Mesothelial cell of epicardium (in vitro differentiated cells): ENCODE results near the gene EEF1B2. TPM values are rescaled to one million over a fixed set of nuclear protein-coding genes. Genes with fewer than 3 reads are reported as not detected.

Source experiments
- DNase-seq, 2 experiments: peaks; one replicate each; pipeline ENCODE4 v3.0.0; 2021; ENCODE audit warnings: low spot score in 2 of 2; ENCODE audit not compliant: unreplicated experiment in 2 of 2
- H3K27ac Mint-ChIP-seq: 2 replicates; pipeline ENCODE4 v1.8.0; 2021; ENCODE audit warnings: mixed read lengths
- H3K27me3 Mint-ChIP-seq: 2 replicates; pipeline ENCODE4 v1.8.0; 2021; ENCODE audit warnings: low read depth, mixed read lengths
- H3K36me3 Mint-ChIP-seq: 2 replicates; pipeline ENCODE4 v1.8.0; 2021; ENCODE audit warnings: mixed read lengths
- H3K4me1 Mint-ChIP-seq: 2 replicates; pipeline ENCODE4 v1.8.0; 2021; ENCODE audit warnings: mixed read lengths
- H3K4me3 Mint-ChIP-seq: 2 replicates; pipeline ENCODE4 v1.8.0; 2021; ENCODE audit warnings: mild to moderate bottlenecking, moderate library complexity, mixed read lengths
- H3K9me3 Mint-ChIP-seq: 2 replicates; pipeline ENCODE4 v1.8.0; 2021; ENCODE audit warnings: mixed read lengths
- total RNA-seq: library from RNA; stranded (reverse); gene quantifications from 3 replicates; pipeline ENCODE4 v1.2.1, GENCODE V29; 2021
- TF ChIP-seq, protein P1 (sequence below): fragments of 200-600 bp; sonication (generic); IDR thresholded peaks from one replicate; pipeline ENCODE4 v1.5.0; 2021; ENCODE audit warnings: antibody characterized with exemption; ENCODE audit not compliant: unreplicated experiment

Gene EEF1B2
- total RNA-seq, 1 donor from 2014 or later = 483 TPM

DNA sequence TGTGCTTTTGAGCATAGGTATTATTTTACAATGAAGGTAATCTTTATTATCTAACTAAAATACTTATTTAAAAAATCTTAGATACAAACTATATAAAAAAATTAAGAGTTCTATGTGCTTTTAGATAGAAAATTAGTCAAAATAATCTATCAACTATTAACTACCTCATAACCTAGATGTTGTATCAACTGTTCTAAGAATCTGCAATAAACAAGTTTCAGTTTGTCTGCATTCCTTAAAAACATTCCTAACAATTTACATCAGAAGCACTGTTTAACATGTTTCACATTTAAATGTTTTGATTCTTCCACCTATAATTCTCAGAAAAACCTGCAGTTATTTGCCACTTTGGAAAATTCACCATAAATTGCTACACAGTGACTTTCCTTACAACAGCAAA lies 33.8 kb upstream of the EEF1B2 start:
- Mint-ChIP-seq H3K27me3 (no peaks in the 10 kb centered on the region), H3K4me3 (no peak overlapping the region), H3K9me3 (peaks cover 4% of the 10 kb centered on the region), H3K27ac (no peak overlapping the region), H3K36me3 (peaks cover 41% of the 10 kb centered on the region), H3K4me1 (no peaks in the 10 kb centered on the region)
- DNase-seq = no peak
- TF ChIP-seq, protein P1, sequence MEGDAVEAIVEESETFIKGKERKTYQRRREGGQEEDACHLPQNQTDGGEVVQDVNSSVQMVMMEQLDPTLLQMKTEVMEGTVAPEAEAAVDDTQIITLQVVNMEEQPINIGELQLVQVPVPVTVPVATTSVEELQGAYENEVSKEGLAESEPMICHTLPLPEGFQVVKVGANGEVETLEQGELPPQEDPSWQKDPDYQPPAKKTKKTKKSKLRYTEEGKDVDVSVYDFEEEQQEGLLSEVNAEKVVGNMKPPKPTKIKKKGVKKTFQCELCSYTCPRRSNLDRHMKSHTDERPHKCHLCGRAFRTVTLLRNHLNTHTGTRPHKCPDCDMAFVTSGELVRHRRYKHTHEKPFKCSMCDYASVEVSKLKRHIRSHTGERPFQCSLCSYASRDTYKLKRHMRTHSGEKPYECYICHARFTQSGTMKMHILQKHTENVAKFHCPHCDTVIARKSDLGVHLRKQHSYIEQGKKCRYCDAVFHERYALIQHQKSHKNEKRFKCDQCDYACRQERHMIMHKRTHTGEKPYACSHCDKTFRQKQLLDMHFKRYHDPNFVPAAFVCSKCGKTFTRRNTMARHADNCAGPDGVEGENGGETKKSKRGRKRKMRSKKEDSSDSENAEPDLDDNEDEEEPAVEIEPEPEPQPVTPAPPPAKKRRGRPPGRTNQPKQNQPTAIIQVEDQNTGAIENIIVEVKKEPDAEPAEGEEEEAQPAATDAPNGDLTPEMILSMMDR = no peak

DNA sequence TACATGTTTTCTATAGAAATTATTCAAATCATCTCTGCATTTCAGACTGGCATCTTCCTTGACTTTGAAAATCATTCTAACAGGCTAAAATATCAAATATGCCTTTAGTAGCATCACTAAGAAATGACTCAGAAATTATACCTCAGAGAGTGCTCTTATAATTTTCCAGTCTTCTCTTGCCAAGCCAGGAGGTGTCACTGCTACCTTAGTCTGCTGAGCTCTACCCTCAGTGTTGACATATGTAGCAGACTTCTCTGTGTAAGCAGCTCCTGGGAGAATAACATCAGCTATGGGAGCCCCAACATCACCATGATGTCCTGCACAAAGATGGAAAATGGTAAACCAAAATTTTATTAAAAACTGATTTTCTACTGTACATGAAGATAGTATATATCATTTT lies 32.0 kb upstream of the EEF1B2 start:
- H3K27me3 Mint-ChIP-seq = no peaks in the 10 kb centered on the region
- no peak overlapping the region for H3K4me3 Mint-ChIP-seq
- H3K9me3 Mint-ChIP-seq = no peaks in the 10 kb centered on the region
- DNase-seq = no peak
- no peak overlapping the region for H3K27ac Mint-ChIP-seq
- H3K4me1 Mint-ChIP-seq = no peaks in the 10 kb centered on the region
- peaks cover 29% of the 10 kb centered on the region for H3K36me3 Mint-ChIP-seq
- TF ChIP-seq, protein P1 = no peak

DNA sequence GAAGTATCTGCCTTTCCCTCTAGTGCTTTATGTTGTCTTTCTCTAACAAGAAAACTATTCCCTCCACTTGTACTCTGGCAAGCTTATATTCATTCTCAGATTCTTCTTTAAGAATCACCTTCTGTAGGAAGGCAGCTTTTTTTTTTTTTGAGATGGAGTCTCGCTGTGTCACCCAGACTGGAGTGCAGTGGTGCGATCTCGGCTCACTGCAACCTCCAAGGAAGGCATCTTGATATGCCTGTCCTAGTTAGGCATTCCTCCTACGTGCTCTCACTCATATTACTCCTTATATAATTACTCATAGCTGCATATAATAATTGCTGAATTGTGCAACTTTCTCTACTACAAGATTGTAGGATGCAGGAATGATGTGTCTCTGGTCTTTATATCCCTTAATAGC lies 16.2 kb upstream of the EEF1B2 start:
- no peak overlapping the region for H3K27ac Mint-ChIP-seq
- H3K4me1 Mint-ChIP-seq = no peaks in the 10 kb centered on the region
- TF ChIP-seq, protein P1 = no peak
- no peak for DNase-seq
- no peaks in the 10 kb centered on the region for H3K27me3 Mint-ChIP-seq
- no peak overlapping the region for H3K4me3 Mint-ChIP-seq
- peaks cover 37% of the 10 kb centered on the region for H3K36me3 Mint-ChIP-seq
- H3K9me3 Mint-ChIP-seq = no peaks in the 10 kb centered on the region

DNA sequence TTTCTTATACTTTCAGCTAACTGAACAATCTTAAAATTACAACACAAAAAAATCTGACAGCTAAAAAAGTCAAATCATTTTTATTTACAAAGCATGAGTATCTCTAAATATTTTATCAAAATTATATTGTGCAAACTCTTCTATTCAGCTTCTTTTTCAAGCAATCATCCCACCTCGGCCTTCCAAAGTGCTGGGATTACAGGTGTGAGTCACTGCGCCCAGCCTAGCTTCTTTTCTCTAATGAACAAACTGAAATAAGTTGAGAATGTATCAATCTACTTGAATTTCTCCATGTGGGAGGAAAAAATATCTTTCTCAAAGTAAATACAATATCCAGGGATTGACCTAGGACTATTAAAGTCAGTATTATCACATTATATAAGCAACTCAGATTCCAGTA lies 15.3 kb upstream of the EEF1B2 start:
- Mint-ChIP-seq H3K4me3 (no peak overlapping the region), H3K4me1 (no peaks in the 10 kb centered on the region), H3K9me3 (no peaks in the 10 kb centered on the region), H3K36me3 (peaks cover 42% of the 10 kb centered on the region), H3K27ac (no peak overlapping the region), H3K27me3 (no peaks in the 10 kb centered on the region)
- TF ChIP-seq, protein P1 = no peak
- DNase-seq = no peak

DNA sequence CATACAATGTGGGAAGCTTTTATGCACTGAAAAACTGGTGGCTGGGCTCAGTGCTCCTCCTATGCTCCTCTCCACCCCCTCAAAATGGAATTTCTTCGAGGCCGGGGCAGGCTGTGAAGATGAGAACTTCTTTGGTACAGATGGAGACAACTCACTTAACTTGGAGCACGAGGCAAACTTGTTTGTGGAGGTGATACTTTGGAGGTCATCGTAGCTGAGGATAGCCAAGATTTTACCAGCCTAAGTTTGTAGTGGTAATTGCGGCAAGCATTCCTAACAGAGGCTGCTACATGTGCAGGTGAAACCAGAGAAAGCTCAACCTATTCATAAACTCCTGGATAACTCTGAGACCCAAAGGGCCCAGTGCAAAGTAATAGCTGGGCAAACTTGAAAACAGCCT lies 14.0 kb upstream of the EEF1B2 start:
- no peaks in the 10 kb centered on the region for H3K27me3 Mint-ChIP-seq
- TF ChIP-seq, protein P1 = no peak
- H3K9me3 Mint-ChIP-seq = no peaks in the 10 kb centered on the region
- H3K4me1 Mint-ChIP-seq = no peaks in the 10 kb centered on the region
- no peak for DNase-seq
- H3K4me3 Mint-ChIP-seq = no peak overlapping the region
- peaks cover 47% of the 10 kb centered on the region for H3K36me3 Mint-ChIP-seq
- no peak overlapping the region for H3K27ac Mint-ChIP-seq

DNA sequence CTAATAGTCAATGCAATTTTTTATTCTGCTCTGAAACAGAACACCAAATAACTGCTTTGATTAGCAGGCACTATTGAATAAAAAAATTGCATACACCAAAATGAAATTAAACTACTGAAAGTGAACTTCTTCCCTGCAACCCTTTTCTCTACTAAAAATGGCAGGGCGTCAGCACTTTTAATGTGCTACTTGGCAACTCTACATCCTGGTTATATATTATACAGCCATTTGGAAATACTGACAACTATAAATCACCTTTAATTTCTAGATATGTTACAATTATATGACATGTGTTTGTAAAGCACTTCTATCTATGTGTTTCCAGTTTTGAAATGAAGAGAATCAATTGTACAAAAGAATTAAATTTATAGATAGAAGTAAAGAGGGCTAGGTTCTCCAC lies 10.4 kb upstream of the EEF1B2 start:
- Mint-ChIP-seq H3K9me3 (no peaks in the 10 kb centered on the region), H3K4me3 (no peak overlapping the region), H3K4me1 (no peaks in the 10 kb centered on the region), H3K27ac (no peak overlapping the region), H3K36me3 (peaks cover 26% of the 10 kb centered on the region), H3K27me3 (no peaks in the 10 kb centered on the region)
- TF ChIP-seq, protein P1 = no peak
- no peak for DNase-seq
